ENCODE data around the gene RPLP2.

DNA sequence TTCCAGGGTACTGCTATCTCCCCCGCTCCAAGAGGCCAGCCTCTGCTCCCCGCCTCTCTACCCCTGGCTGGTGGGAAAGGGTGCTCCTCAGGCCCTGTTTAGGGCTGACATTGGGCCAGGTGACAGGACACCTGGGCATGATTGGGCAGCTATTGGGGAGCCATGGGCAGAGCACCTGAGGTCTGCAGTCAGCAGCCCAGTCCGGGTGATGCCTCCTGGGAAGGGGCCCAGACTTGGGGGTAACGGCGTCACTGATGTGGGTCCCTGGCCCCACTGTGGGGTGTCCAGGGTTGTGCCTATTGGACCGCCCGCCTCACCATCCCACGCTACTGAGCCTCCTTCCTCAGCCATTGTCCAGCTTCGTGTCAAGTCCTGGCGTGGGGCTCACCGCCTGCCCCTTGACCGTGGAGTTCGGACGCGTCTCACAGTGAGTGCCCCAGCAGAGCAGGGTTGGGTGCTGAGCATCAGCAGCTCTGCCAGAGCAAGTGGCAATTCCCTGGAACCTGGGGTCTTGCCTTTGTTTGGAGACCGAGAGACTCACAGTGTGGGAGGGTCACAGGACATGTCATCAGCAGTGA, 29.7 kb upstream of the RPLP2 start:
- TF ChIP-seq SUZ12 (IDR thresholded peaks at IDR 0.05; ENCODE audit: extremely low read depth, insufficient read depth, insufficient read length) (no peak), YY1 (IDR thresholded peaks at IDR 0.05; ENCODE audit: insufficient read depth, insufficient read length) (no peak), ZNF274 (IDR thresholded peaks at IDR 0.05; ENCODE audit: low read depth, low read length) (no peak)

All from NT2/D1 (cell line).